ENCODE data around the gene MS4A2.
"Not testable (repeated sequence)": the region's sequence is repeated elsewhere in the genome, so short reads cannot be mapped to it uniquely, and the experiment has no call there.

Gene MS4A2

DNA sequence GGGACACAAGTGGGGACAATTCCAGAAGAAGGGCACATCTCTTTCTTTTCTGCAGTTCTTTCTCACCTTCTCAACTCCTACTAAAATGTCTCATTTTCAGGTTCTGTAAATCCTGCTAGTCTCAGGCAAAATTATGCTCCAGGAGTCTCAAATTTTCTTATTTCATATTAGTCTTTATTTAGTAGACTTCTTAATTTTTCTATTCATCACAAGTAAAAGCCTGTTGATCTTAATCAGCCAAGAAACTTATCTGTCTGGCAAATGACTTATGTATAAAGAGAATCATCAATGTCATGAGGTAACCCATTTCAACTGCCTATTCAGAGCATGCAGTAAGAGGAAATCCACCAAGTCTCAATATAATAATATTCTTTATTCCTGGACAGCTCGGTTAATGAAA lies at the start of gene MS4A2:
MS4A2 (plus strand) TSS at position 301 of the 400 bp plus-strand sequence. CDS start 102 bp downstream, outside the sequence.
- H3K27ac ChIP-seq = no peak within 1 kb of the TSS
- TF ChIP-seq, protein P1, sequence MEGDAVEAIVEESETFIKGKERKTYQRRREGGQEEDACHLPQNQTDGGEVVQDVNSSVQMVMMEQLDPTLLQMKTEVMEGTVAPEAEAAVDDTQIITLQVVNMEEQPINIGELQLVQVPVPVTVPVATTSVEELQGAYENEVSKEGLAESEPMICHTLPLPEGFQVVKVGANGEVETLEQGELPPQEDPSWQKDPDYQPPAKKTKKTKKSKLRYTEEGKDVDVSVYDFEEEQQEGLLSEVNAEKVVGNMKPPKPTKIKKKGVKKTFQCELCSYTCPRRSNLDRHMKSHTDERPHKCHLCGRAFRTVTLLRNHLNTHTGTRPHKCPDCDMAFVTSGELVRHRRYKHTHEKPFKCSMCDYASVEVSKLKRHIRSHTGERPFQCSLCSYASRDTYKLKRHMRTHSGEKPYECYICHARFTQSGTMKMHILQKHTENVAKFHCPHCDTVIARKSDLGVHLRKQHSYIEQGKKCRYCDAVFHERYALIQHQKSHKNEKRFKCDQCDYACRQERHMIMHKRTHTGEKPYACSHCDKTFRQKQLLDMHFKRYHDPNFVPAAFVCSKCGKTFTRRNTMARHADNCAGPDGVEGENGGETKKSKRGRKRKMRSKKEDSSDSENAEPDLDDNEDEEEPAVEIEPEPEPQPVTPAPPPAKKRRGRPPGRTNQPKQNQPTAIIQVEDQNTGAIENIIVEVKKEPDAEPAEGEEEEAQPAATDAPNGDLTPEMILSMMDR (conservative IDR thresholded peaks at IDR 0.05; ENCODE audit: low read depth) = no peak
- ChIA-PET CTCF (no interaction called here), POLR2A (ENCODE audit: low non-redundant PET) (no interaction called here)
- no peak for DNase-seq (ENCODE audit: low spot score)

DNA sequence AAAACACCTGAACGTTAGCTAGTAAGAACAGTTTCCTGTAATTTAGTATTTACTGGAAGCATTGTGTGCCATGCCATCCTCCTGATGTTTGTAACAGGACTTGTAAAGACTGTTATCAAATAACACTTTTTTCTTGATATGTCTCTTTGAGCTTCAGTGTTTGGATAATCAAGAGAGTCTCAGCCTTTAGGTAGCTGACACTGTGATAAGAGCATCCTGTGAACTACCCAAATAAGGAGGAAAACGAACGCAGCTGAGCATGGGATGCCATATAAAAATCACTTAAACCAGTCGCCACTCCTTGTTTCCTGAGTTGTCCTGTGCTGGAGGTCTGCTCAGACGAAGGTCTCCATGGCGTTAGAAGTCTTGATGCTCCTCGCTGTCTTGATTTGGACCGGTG lies 48.4 kb upstream of the MS4A2 start, which contains the start of gene OOSP2:
OOSP2 (plus strand) TSS at position 301 of the 400 bp plus-strand sequence; CDS start at position 352, 51 bp downstream.
- POLR2A ChIA-PET (ENCODE audit: low non-redundant PET) = no interaction called here
- TF ChIP-seq, protein P1 (conservative IDR thresholded peaks at IDR 0.05; ENCODE audit: low read depth) = no peak
- CTCF ChIA-PET = no interaction called here
- no peak for DNase-seq (ENCODE audit: low spot score)
- H3K27ac ChIP-seq = no peak within 1 kb of the TSS

DNA sequence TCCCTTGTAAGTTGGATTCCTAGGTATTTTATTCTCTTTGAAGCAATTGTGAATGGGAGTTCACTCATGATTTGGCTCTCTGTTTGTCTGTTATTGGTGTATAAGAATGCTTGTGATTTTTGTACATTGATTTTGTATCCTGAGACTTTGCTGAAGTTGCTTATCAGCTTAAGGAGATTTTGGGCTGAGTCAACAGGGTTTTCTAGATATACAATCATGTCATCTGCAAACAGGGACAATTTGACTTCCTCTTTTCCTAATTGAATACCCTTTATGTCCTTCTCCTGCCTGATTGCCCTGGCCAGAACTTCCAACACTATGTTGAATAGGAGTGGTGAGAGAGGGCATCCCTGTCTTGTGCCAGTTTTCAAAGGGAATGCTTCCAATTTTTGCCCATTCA lies 38.0 kb upstream of the MS4A2 start:
- DNase-seq (ENCODE audit: low spot score); H3K27ac ChIP-seq; POLR2A ChIA-PET (ENCODE audit: low non-redundant PET); CTCF ChIA-PET: not testable (repeated sequence)

DNA sequence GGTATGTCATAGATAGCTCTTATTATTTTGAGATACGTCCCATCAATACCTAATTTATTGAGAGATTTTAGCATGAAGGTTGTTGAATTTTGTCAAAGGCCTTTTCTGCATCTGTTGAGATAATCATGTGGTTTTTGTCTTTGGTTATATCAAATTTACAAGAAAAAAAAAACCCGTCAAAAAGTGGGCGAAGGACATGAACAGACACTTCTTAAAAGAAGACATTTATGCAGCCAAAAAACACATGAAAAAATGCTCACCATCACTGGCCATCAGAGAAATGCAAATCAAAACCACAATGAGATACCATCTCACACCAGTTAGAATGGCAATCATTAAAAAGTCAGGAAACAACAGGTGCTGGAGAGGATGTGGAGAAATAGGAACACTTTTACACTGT lies 37.6 kb upstream of the MS4A2 start:
- POLR2A ChIA-PET (ENCODE audit: low non-redundant PET); CTCF ChIA-PET: not testable (repeated sequence)

DNA sequence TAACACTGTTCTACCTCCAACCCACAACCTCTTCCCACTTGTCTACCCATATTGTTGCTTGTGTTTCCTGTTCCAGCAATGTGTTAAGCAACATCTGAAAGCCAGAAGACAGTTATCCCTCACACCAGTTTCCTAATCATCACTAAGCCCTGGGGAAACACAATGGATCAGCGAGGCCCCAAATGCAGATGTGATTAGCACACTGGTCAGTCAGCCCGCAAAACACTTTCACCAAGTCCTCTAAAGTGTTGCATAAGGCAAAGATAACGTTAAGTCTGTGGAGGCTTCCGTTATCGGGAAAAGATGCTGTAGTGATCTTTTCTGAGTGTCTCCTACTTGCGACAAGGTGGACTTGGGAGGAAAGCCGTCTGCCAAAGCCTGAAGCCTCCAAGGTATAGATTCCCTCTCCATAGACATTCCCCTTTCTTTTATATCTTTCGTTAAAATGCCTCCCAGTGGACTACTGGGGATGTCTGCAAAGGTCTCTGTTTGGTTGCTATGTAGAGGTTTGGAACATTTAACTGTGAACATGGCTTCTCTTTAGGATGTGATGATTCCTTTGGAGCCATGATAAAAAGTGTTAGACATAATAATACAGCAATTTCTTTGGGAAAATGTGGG lies 32.0 kb upstream of the MS4A2 start, which contains the start of gene MS4A3:
MS4A3 (plus strand) TSS at position 317 of the 621 bp plus-strand sequence. CDS start 4,496 bp downstream, outside the sequence.
- TF ChIP-seq, protein P1 (conservative IDR thresholded peaks at IDR 0.05; ENCODE audit: low read depth) = no peak
- H3K27ac ChIP-seq = no peak within 1 kb of the TSS
- no peak for DNase-seq (ENCODE audit: low spot score)
- ChIA-PET POLR2A (ENCODE audit: low non-redundant PET) (no interaction called here), CTCF (interaction anchor here (0.6 kb wide), 1 partner anchor 156 kb away, joined by 3 read pairs; no protein-coding TSS in a partner anchor)

More for the DNA sequence above, 37.6 kb upstream of the MS4A2 start:
- not testable (repeated sequence) for DNase-seq (ENCODE audit: low spot score); H3K27ac ChIP-seq

DNA sequence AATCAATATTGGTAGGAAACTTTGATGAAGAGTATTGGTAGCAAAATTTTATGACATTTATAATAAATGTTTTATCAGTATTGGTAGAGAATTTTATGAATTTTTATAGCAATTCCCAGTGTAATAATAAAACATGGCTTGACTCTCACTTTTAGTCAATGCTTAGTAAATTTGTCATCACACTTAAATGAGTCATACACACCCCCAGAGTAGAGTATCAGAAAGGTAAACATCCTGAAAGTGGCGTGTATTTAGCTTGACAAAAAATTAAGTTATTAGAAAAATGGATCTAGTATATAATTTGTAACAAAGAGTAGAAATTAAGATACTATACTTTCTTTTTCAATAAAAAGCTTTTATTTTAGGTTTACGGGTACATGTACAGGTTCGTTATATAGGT lies 29.4 kb upstream of the MS4A2 start:
- H3K27ac ChIP-seq = no peak overlapping the region
- ChIA-PET CTCF (no interaction called here), POLR2A (ENCODE audit: low non-redundant PET) (no interaction called here)
- DNase-seq (ENCODE audit: low spot score) = peak; percentile 4
- TF ChIP-seq, protein P1 (conservative IDR thresholded peaks at IDR 0.05; ENCODE audit: low read depth) = no peak

DNA sequence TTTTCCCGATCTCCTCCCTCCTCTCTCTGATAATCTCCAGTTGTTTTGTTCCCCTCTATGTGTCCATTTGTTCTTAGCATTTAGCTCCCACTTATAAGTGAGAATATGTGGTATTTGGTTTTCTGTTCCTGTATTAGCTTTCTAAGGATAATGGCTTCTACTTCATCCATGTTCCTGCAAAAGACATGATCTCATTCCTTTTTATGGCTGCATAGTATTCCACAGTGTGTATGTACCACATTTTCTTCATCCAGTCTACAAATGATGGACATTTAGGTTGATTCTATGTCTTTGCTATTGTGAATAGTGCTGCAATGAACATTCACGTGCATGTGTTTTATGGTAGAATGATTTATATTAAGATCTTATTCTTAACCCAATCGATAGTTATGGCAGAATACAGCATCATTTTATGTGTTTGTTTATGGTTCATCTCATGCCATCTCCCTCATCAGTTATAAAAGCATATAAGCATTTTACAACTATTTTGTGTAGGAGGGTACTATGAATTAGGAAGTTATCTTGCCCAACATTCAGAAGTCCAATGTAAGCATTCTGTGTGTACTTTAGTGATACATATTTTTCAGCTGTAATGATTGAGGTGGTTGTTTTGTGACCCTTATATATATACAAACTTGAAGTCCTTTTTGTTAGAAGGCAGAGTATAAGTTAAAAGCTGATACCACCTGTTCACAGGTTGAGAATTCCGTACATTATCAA lies 28.8 kb upstream of the MS4A2 start:
- POLR2A ChIA-PET (ENCODE audit: low non-redundant PET) = no interaction called here
- TF ChIP-seq, protein P1 (conservative IDR thresholded peaks at IDR 0.05; ENCODE audit: low read depth) = no peak
- CTCF ChIA-PET = no interaction called here
- H3K27ac ChIP-seq = no peak overlapping the region
- DNase-seq (ENCODE audit: low spot score) = no peak
